WERI-Rb-1 (cell line): ENCODE results near the gene ITGAL.

Experiments
- DNase-seq: peaks from one replicate; pipeline ENCODE4 v3.0.0-alpha.2; 2020
- H3K27ac ChIP-seq: fragments of 250-450 bp; sonication (Bioruptor Pico); 2 replicates; pipeline ENCODE4 v1.5.1; 2020; ENCODE audit warnings: mild to moderate bottlenecking, moderate library complexity
- H3K27me3 ChIP-seq: fragments of 250-450 bp; sonication (Bioruptor Pico); 2 replicates; pipeline ENCODE4 v1.5.1; 2021; ENCODE audit warnings: mild to moderate bottlenecking, low read depth, moderate library complexity; ENCODE audit not compliant: insufficient read depth, severe bottlenecking
- H3K36me3 ChIP-seq: fragments of 250-450 bp; sonication (Bioruptor Pico); 2 replicates; pipeline ENCODE4 v1.5.1; 2020; ENCODE audit warnings: mild to moderate bottlenecking, moderate library complexity
- H3K4me3 ChIP-seq: 2 replicates; pipeline ENCODE4 v1.5.1; 2011; ENCODE audit warnings: low read depth, mild to moderate bottlenecking, control low read depth, low read length
- H3K9me3 ChIP-seq: fragments of 250-450 bp; sonication (Bioruptor Pico); 2 replicates; pipeline ENCODE4 v1.5.1; 2021; ENCODE audit warnings: mild to moderate bottlenecking, moderate library complexity; ENCODE audit not compliant: severe bottlenecking
- CTCF ChIP-seq: IDR thresholded peaks from 2 replicates; pipeline ENCODE4 v1.5.1; 2011; ENCODE audit warnings: low read depth, mild to moderate bottlenecking, control low read depth, inconsistent platforms, low read length

The ITGAL gene

GRCh38 chr16:30444231-30445148 is 28.1 kb upstream of the ITGAL start:
- peak overlapping the region; percentile 75 for H3K4me3 ChIP-seq
- peaks cover 13% of the 10 kb centered on the region for H3K36me3 ChIP-seq
- no peaks in the 10 kb centered on the region for H3K27me3 ChIP-seq
- H3K27ac ChIP-seq: peak overlapping the region; percentile 77
- no peak for TF ChIP-seq CTCF
- DNase-seq: no peak
- H3K9me3 ChIP-seq: peaks cover 7% of the 10 kb centered on the region

GRCh38 chr16:30445149-30445407 is 27.5 kb upstream of the ITGAL start:
- Histone ChIP-seq H3K27me3 (no peaks in the 10 kb centered on the region), H3K4me3 (peak overlapping the region; percentile 75), H3K36me3 (peaks cover 13% of the 10 kb centered on the region), H3K27ac (peak overlapping the region; percentile 77), H3K9me3 (peaks cover 7% of the 10 kb centered on the region)
- DNase-seq: no peak
- TF ChIP-seq CTCF: no peak

- DNase-seq: peak; percentile 97
- Histone ChIP-seq H3K27ac (peak within 1 kb of the TSS; percentile 77), H3K27me3 (no peaks in the 10 kb centered on the region), H3K36me3 (peaks cover 13% of the 10 kb centered on the region), H3K9me3 (peaks cover 7% of the 10 kb centered on the region), H3K4me3 (peak within 1 kb of the TSS; percentile 75)
- TF ChIP-seq CTCF: peak; percentile 46
These were observed 26.9 kb upstream of the ITGAL start, which contains the start of gene SEPHS2 for GRCh38 chr16:30445408-30446202. Gene SEPHS2, minus strand, starts transcription at chr16:30445874. Its CDS starts 147 bp downstream, at chr16:30445727.

GRCh38 chr16:30446203-30446595 is 26.3 kb upstream of the ITGAL start:
- Histone ChIP-seq H3K4me3 (peak overlapping the region; percentile 75), H3K36me3 (peaks cover 13% of the 10 kb centered on the region), H3K27ac (peak overlapping the region; percentile 77), H3K27me3 (no peaks in the 10 kb centered on the region), H3K9me3 (peaks cover 7% of the 10 kb centered on the region)
- DNase-seq: no peak
- TF ChIP-seq CTCF: no peak

- DNase-seq: no peak
- Histone ChIP-seq H3K36me3 (peaks cover 13% of the 10 kb centered on the region), H3K27me3 (no peaks in the 10 kb centered on the region), H3K4me3 (no peak overlapping the region), H3K9me3 (peaks cover 7% of the 10 kb centered on the region), H3K27ac (no peak overlapping the region)
- no peak for TF ChIP-seq CTCF
These were observed 24.9 kb upstream of the ITGAL start for GRCh38 chr16:30447512-30448226.
